Esophagus muscularis mucosa (tissue), 3 donors: Measurements from ENCODE around the gene DCC.

Experiments used
- POLR2A ChIP-seq: fragments of 450-650 bp; IDR thresholded peaks from one replicate; pipeline ENCODE4 v1.6.1; 2017; ENCODE audit warnings: antibody characterized with exemption, moderate library complexity, mild to moderate bottlenecking, low read depth
- POLR2AphosphoS5 ChIP-seq, 2 donors: sonication (generic); formaldehyde crosslinking; IDR thresholded peaks; one replicate each; pipeline ENCODE4 v1.6.1; 2017; ENCODE audit warnings: antibody characterized with exemption in 2 of 2
- TF ChIP-seq, protein P1 (sequence below), 3 experiments: fragments of 200-600 bp in 2 of 3; fragments of 450-650 bp in 1 of 3; sonication (generic) in 2 of 3; IDR thresholded peaks; one replicate each; pipeline ENCODE4 v1.5.1; 2017 to 2019; ENCODE audit warnings: antibody characterized with exemption in 3 of 3, mild to moderate bottlenecking in 2 of 3, moderate library complexity in 1 of 3

DNA sequence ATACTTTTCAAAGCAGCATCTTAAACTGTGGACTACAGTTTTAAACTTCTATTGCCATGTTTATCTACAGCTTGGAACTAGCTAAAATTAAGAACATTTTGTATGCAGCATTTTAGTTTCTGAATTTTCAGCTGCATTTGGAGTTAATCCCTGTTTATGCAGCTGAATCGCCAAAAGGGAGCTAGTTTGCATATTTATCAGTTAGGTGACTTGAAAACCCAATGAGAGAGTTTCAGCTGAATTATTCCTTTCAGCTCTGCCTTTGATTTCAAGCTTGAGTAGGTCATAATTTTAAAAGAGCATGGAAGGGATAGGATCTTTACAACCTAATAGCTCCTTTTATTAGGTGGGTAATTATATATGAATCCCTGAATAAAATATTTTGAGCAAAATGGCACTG, 1191.9 kb downstream of the DCC start:
- TF ChIP-seq, protein P1, sequence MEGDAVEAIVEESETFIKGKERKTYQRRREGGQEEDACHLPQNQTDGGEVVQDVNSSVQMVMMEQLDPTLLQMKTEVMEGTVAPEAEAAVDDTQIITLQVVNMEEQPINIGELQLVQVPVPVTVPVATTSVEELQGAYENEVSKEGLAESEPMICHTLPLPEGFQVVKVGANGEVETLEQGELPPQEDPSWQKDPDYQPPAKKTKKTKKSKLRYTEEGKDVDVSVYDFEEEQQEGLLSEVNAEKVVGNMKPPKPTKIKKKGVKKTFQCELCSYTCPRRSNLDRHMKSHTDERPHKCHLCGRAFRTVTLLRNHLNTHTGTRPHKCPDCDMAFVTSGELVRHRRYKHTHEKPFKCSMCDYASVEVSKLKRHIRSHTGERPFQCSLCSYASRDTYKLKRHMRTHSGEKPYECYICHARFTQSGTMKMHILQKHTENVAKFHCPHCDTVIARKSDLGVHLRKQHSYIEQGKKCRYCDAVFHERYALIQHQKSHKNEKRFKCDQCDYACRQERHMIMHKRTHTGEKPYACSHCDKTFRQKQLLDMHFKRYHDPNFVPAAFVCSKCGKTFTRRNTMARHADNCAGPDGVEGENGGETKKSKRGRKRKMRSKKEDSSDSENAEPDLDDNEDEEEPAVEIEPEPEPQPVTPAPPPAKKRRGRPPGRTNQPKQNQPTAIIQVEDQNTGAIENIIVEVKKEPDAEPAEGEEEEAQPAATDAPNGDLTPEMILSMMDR (IDR thresholded peaks at IDR 0.05): no peak
- TF ChIP-seq POLR2AphosphoS5 (IDR thresholded peaks at IDR 0.05): no peak
- TF ChIP-seq POLR2A: no peak
